ENCODE data around the gene ATXN7L1.

Gene ATXN7L1

GRCh38 chr7:105638902-105639495 is 237.4 kb downstream of the ATXN7L1 start:
- Histone ChIP-seq H3K36me3 (ENCODE audit: control insufficient read depth, insufficient read depth, low read length) (peaks cover under 1% of the 10 kb centered on the region; the same call in 1 of the 2 replicates), H3K4me3 (ENCODE audit: low read length) (peak overlapping the region; percentile 35; the same call in 1 of the 2 replicates), H3K27ac (ENCODE audit: low read length) (peak overlapping the region; percentile 94), H3K4me1 (ENCODE audit: control insufficient read depth, insufficient read depth, low read length) (peaks cover 12% of the 10 kb centered on the region), H3K9me3 (ENCODE audit: control insufficient read depth, insufficient read depth, low read length) (no peaks in the 10 kb centered on the region), H3K27me3 (ENCODE audit: control insufficient read depth, insufficient read depth, low read length) (no peaks in the 10 kb centered on the region)
- no CpG with 5 or more reads among the region's 24 CpGs for WGBS (ENCODE audit: insufficient coverage, insufficient read length)
- DNase-seq (ENCODE audit: low read depth, low spot score): peak; percentile 90

DNA sequence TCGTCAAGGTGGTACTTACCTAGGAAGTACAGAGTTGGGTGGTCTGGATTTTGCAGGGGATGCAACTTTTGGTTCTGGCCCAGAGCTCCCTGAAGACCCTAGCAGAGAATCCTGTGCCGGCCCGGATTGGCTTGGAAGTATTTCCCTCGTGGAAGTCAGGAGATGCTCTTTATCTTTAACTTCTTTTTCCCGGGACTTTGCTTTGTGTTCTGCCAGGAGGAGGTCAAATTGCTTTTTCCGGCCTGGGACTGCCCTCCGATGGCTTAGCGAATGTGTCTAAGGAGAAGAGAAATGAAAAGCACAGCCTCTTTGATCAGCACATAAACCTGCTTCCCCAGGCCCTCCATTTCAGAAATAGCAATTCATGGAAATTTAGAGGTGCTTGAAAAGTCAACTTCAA is 238.1 kb downstream of the ATXN7L1 start:
- peak overlapping the region; percentile 35; the same call in 1 of the 2 replicates for H3K4me3 ChIP-seq (ENCODE audit: low read length)
- peaks cover 5% of the 10 kb centered on the region for H3K36me3 ChIP-seq (ENCODE audit: control insufficient read depth, insufficient read depth, low read length)
- no peak for DNase-seq (ENCODE audit: low read depth, low spot score)
- H3K27me3 ChIP-seq (ENCODE audit: control insufficient read depth, insufficient read depth, low read length): no peaks in the 10 kb centered on the region
- H3K4me1 ChIP-seq (ENCODE audit: control insufficient read depth, insufficient read depth, low read length): peaks cover 11% of the 10 kb centered on the region
- peak overlapping the region; percentile 94 for H3K27ac ChIP-seq (ENCODE audit: low read length)
- no peaks in the 10 kb centered on the region for H3K9me3 ChIP-seq (ENCODE audit: control insufficient read depth, insufficient read depth, low read length)
- no CpG with 5 or more reads among the region's 8 CpGs for WGBS (ENCODE audit: insufficient coverage, insufficient read length)

- peaks cover 5% of the 10 kb centered on the region for H3K36me3 ChIP-seq (ENCODE audit: control insufficient read depth, insufficient read depth, low read length)
- H3K4me1 ChIP-seq (ENCODE audit: control insufficient read depth, insufficient read depth, low read length): peaks cover 9% of the 10 kb centered on the region
- WGBS (ENCODE audit: insufficient coverage, insufficient read length): no CpG with 5 or more reads among the region's 8 CpGs
- H3K27ac ChIP-seq (ENCODE audit: low read length): no peak overlapping the region
- no peaks in the 10 kb centered on the region for H3K27me3 ChIP-seq (ENCODE audit: control insufficient read depth, insufficient read depth, low read length)
- H3K9me3 ChIP-seq (ENCODE audit: control insufficient read depth, insufficient read depth, low read length): no peaks in the 10 kb centered on the region
- no peak for DNase-seq (ENCODE audit: low read depth, low spot score)
- peak overlapping the region; percentile 15; the same call in 1 of the 2 replicates for H3K4me3 ChIP-seq (ENCODE audit: low read length)
Observed at GRCh38 chr7:105637755-105638154, 238.6 kb downstream of the ATXN7L1 start.

GRCh38 chr7:105636982-105637381 is 239.4 kb downstream of the ATXN7L1 start:
- no peak overlapping the region for H3K27ac ChIP-seq (ENCODE audit: low read length)
- peaks cover 9% of the 10 kb centered on the region for H3K4me1 ChIP-seq (ENCODE audit: control insufficient read depth, insufficient read depth, low read length)
- no peaks in the 10 kb centered on the region for H3K9me3 ChIP-seq (ENCODE audit: control insufficient read depth, insufficient read depth, low read length)
- H3K4me3 ChIP-seq (ENCODE audit: low read length): no peak overlapping the region
- DNase-seq (ENCODE audit: low read depth, low spot score): no peak
- no CpG with 5 or more reads among the region's 8 CpGs for WGBS (ENCODE audit: insufficient coverage, insufficient read length)
- H3K27me3 ChIP-seq (ENCODE audit: control insufficient read depth, insufficient read depth, low read length): no peaks in the 10 kb centered on the region
- peaks cover 5% of the 10 kb centered on the region for H3K36me3 ChIP-seq (ENCODE audit: control insufficient read depth, insufficient read depth, low read length)

- Histone ChIP-seq H3K27ac (ENCODE audit: low read length) (no peak overlapping the region), H3K9me3 (ENCODE audit: control insufficient read depth, insufficient read depth, low read length) (no peaks in the 10 kb centered on the region), H3K27me3 (ENCODE audit: control insufficient read depth, insufficient read depth, low read length) (no peaks in the 10 kb centered on the region), H3K36me3 (ENCODE audit: control insufficient read depth, insufficient read depth, low read length) (peaks cover 7% of the 10 kb centered on the region; the same call in 1 of the 2 replicates), H3K4me1 (ENCODE audit: control insufficient read depth, insufficient read depth, low read length) (peaks cover 9% of the 10 kb centered on the region), H3K4me3 (ENCODE audit: low read length) (no peak overlapping the region)
- no peak for DNase-seq (ENCODE audit: low read depth, low spot score)
- WGBS (ENCODE audit: insufficient coverage, insufficient read length): no CpG with 5 or more reads among the region's 6 CpGs
Observed at GRCh38 chr7:105635197-105635596, 241.2 kb downstream of the ATXN7L1 start.

- H3K27me3 ChIP-seq (ENCODE audit: control insufficient read depth, insufficient read depth, low read length): no peaks in the 10 kb centered on the region
- H3K4me1 ChIP-seq (ENCODE audit: control insufficient read depth, insufficient read depth, low read length): no peaks in the 10 kb centered on the region
- 100% methylated on average over 1 of the region's 2 CpGs for WGBS (ENCODE audit: insufficient coverage, insufficient read length)
- no peaks in the 10 kb centered on the region for H3K9me3 ChIP-seq (ENCODE audit: control insufficient read depth, insufficient read depth, low read length)
- H3K4me3 ChIP-seq (ENCODE audit: low read length): no peak overlapping the region
- DNase-seq (ENCODE audit: low read depth, low spot score): no peak
- no peak overlapping the region for H3K27ac ChIP-seq (ENCODE audit: low read length)
- peaks cover 12% of the 10 kb centered on the region; the same call in 1 of the 2 replicates for H3K36me3 ChIP-seq (ENCODE audit: control insufficient read depth, insufficient read depth, low read length)
Observed at GRCh38 chr7:105625986-105626385, 250.4 kb downstream of the ATXN7L1 start.

GRCh38 chr7:105623906-105624305 is 252.5 kb downstream of the ATXN7L1 start:
- WGBS (ENCODE audit: insufficient coverage, insufficient read length): no CpG with 5 or more reads among the region's 15 CpGs

DNA sequence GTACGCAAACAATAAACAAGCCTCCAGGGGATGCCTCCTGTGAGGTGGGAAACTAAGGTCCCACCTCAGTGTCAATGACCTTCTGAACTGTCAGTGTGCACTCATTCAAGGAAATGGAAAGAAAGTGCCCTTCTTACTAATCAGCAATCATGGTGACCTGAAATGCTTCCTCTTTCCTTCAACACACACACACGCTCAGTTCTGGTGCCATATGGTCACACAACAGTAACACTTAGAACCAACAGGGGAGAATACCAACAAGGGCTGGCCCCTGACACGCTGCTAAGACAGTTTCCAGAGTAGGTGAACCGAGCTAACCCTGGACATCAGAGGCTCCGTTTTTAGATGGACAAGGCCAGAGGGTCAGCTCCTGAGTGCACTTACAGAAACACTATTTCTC is 253.0 kb downstream of the ATXN7L1 start:
- no peaks in the 10 kb centered on the region for H3K9me3 ChIP-seq (ENCODE audit: control insufficient read depth, insufficient read depth, low read length)
- peaks cover 12% of the 10 kb centered on the region; the same call in 1 of the 2 replicates for H3K36me3 ChIP-seq (ENCODE audit: control insufficient read depth, insufficient read depth, low read length)
- no peaks in the 10 kb centered on the region for H3K4me1 ChIP-seq (ENCODE audit: control insufficient read depth, insufficient read depth, low read length)
- no peaks in the 10 kb centered on the region for H3K27me3 ChIP-seq (ENCODE audit: control insufficient read depth, insufficient read depth, low read length)
- DNase-seq (ENCODE audit: low read depth, low spot score): no peak
- no CpG with 5 or more reads among the region's 5 CpGs for WGBS (ENCODE audit: insufficient coverage, insufficient read length)
- no peak overlapping the region for H3K4me3 ChIP-seq (ENCODE audit: low read length)
- H3K27ac ChIP-seq (ENCODE audit: low read length): no peak overlapping the region

More at GRCh38 chr7:105623906-105624305, 252.5 kb downstream of the ATXN7L1 start:
- Histone ChIP-seq H3K4me3 (ENCODE audit: low read length) (no peak overlapping the region), H3K4me1 (ENCODE audit: control insufficient read depth, insufficient read depth, low read length) (no peaks in the 10 kb centered on the region), H3K27me3 (ENCODE audit: control insufficient read depth, insufficient read depth, low read length) (no peaks in the 10 kb centered on the region), H3K9me3 (ENCODE audit: control insufficient read depth, insufficient read depth, low read length) (no peaks in the 10 kb centered on the region), H3K36me3 (ENCODE audit: control insufficient read depth, insufficient read depth, low read length) (peaks cover 12% of the 10 kb centered on the region; the same call in 1 of the 2 replicates), H3K27ac (ENCODE audit: low read length) (no peak overlapping the region)
- DNase-seq (ENCODE audit: low read depth, low spot score): no peak

- WGBS (ENCODE audit: insufficient coverage, insufficient read length): no CpG with 5 or more reads among the region's 15 CpGs
- peaks cover 15% of the 10 kb centered on the region; the same call in 1 of the 2 replicates for H3K36me3 ChIP-seq (ENCODE audit: control insufficient read depth, insufficient read depth, low read length)
- no peak overlapping the region for H3K4me3 ChIP-seq (ENCODE audit: low read length)
- no peak overlapping the region for H3K27ac ChIP-seq (ENCODE audit: low read length)
- no peaks in the 10 kb centered on the region for H3K9me3 ChIP-seq (ENCODE audit: control insufficient read depth, insufficient read depth, low read length)
- H3K27me3 ChIP-seq (ENCODE audit: control insufficient read depth, insufficient read depth, low read length): no peaks in the 10 kb centered on the region
- H3K4me1 ChIP-seq (ENCODE audit: control insufficient read depth, insufficient read depth, low read length): no peaks in the 10 kb centered on the region
- no peak for DNase-seq (ENCODE audit: low read depth, low spot score)
Observed at GRCh38 chr7:105622106-105622731, 254.2 kb downstream of the ATXN7L1 start.

DNA sequence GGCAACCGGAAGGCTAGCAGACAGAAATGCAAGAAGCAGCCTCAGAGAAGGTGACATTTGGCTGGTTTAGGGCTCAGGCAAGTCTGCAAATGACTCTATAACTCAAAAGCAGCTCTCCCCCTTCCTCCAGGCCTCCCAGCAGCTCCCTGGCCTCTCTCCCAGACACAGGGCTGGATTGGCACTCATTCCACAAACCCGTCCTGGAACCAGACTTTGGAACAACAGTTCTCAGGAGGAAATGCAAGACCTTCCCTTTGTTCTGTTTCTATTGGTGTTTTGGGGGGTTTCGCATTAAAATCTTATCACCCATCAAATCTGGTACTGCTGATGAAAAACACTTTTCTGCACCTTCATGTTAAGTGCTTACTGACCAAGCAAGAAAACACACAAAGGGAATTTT is 254.8 kb downstream of the ATXN7L1 start:
- H3K27ac ChIP-seq (ENCODE audit: low read length): no peak overlapping the region
- DNase-seq (ENCODE audit: low read depth, low spot score): no peak
- H3K36me3 ChIP-seq (ENCODE audit: control insufficient read depth, insufficient read depth, low read length): peaks cover 15% of the 10 kb centered on the region; the same call in 1 of the 2 replicates
- H3K27me3 ChIP-seq (ENCODE audit: control insufficient read depth, insufficient read depth, low read length): no peaks in the 10 kb centered on the region
- H3K9me3 ChIP-seq (ENCODE audit: control insufficient read depth, insufficient read depth, low read length): no peaks in the 10 kb centered on the region
- no CpG with 5 or more reads among the region's 3 CpGs for WGBS (ENCODE audit: insufficient coverage, insufficient read length)
- no peaks in the 10 kb centered on the region for H3K4me1 ChIP-seq (ENCODE audit: control insufficient read depth, insufficient read depth, low read length)
- no peak overlapping the region for H3K4me3 ChIP-seq (ENCODE audit: low read length)
